Activated CD4-positive, alpha-beta T cell treated with anti-CD3 and anti-CD28 coated beads, Interleukin-10, Interleukin-2, amounts not matched to agents 100 ng/mL and 50 ng/mL, durations not matched to agents 16 hours and 8 hours (primary cell): Measurements from ENCODE around the gene ABCD3.
"Not testable (repeated sequence)": the region's sequence is repeated elsewhere in the genome, so short reads cannot be mapped to it uniquely, and the experiment has no call there.

ENCODE experiments used
- DNase-seq: peaks from one replicate; pipeline ENCODE4 v3.0.0-alpha.2; 2020

Gene ABCD3

DNA sequence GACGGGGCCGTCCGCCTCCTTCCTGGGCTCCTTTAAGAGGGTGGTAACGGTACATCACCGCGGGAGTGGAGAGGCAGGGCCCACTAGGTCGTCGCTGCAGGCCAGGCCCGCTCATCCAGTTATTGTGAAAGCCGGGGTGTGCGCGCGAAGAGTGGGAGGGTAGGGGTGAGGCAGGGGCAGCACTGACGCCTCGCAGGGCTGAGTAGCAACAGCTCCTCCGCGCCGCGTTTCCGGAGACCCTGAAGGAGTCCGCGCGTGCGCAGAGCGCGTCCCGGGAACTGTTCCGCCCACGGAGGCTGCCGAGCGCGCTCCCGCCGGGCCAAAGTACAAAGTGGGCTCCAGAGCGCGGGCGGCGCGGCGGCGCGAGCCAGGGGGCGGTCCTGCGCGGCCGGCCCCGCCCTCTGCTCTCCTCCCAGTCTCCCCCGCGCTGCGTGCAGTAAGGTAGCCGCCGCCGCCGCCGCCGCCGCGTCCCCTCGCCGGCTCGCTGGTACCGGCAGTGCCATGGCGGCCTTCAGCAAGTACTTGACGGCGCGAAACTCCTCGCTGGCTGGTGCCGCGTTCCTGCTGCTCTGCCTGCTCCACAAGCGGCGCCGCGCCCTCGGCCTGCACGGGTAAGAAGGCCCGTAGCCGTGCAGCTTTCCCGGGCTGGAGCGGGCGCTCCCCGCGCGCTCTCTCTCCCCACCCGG lies at the start of gene ABCD3:
Gene ABCD3, plus strand, starts transcription at position 412 of the 686 bp plus-strand sequence. Its CDS starts 90 bp downstream, at position 502.
- DNase-seq, result peak; percentile 97

DNA sequence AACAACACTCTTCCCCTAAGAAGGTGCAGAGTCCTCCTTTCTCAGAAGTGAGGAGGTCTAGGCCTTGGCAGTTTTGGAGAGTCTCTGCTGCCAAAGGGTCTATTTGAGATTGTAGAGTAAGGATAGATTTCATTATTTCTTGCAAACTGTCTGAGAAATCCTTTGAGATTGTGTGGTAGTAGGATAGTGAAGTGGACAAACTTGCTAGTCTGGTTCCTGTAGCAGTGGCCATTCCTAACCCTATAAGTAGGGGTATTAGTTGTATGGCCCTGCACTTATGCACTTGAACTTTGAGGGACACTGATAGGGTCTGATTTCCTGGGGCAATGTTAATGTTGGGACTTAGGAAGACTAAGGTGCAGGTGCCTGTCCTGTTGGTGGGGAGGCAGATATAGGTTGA lies 45.4 kb upstream of the ABCD3 start:
- not testable (repeated sequence) for DNase-seq

DNA sequence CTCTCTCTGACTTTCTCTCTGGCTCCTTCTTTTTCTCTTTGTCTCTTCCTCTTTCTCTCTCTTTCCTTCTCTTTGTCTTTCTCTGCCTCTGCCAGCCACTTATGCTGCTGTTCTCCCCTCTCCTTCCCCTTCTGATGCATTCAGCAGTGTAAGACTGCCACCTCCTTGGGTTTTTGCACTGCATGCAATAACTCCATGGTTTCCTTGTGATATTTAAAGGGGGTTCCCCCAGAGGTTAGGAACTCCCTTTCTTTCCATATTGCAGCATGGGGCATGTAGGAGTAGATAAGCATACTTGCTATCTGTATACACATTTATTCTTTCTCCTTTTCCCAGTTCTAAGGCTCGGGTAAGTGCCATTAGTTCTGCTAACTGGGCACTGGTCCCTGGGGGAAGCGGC lies 44.9 kb upstream of the ABCD3 start:
- DNase-seq, result not testable (repeated sequence)

DNA sequence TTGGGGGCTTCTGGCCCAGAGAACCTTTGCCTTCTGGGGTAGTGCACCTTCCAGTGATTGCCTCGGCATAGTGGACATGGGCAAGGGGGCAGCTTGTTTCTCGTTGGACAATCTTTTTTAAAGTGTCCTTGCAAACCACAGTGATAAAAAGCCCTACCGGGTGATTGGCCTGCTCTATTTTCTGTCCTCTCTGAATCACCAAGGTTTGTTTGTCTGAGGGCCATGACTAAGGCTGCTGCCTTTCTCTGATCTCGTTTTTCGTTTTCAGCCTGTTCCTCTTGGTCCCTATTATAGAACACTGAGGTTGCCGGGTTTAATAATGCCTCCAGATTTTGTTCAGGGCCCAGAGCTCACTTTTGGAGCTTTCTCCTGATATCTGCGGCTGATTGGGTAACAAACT lies 42.5 kb upstream of the ABCD3 start:
- not testable (repeated sequence) for DNase-seq

DNA sequence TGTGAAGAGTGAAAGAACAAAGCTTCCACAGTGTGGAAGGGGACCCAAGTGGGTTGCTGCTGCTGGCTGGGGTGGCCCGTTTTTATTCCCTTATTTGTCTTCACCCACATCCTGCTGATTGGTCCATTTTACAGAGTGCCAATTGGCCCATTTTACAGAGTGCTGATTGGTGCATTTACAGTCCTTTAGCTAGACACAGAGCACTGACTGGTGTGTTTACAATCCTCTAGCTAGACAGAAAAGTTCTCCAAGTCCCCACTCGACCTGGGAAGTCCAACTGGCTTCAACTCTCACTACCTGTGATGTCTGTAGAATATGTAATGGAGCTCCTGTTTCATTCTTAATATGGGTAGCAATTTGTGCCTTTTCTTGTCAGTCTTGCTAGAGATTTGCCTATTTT lies 39.7 kb upstream of the ABCD3 start:
- DNase-seq, result not testable (repeated sequence)

DNA sequence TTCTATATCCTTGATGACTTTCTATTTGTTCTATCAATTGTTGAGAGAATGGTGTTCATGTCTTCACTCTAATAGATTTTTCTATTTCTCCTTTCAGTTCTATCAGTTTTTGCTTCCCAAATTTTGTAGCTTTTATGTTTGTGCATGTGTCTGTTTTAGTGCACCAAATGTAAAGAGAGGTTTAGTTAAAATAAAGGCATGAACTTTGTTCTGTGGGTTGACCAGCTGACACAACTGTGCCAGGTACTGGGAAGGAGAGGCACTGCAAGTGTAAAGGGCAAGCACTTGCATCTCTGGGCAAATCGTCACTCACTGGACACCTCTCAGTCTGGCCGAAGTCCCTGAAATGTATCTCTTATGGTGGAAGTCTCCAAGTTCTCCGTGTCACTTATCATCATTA lies 38.6 kb upstream of the ABCD3 start:
- DNase-seq, result no peak

DNA sequence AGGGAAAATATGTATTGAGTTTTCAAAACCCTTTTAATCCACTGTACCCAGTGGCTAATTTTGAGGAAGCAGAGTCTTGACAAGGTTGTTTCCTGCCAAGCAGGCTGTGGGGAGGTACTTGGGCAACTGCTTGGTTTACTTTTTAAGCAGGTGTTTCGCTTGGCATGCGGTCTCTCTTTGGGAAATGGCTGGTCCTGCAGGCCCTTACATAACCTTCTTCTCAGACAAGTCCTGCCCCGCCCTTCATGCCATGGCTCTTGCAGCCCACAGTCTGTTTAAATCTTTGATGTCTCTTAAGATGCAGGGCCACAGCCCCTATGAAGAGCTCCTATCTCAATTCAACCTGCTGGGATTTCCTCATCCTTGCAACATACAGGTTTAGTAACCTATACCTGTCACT lies 36.0 kb upstream of the ABCD3 start:
- DNase-seq, result no peak

DNA sequence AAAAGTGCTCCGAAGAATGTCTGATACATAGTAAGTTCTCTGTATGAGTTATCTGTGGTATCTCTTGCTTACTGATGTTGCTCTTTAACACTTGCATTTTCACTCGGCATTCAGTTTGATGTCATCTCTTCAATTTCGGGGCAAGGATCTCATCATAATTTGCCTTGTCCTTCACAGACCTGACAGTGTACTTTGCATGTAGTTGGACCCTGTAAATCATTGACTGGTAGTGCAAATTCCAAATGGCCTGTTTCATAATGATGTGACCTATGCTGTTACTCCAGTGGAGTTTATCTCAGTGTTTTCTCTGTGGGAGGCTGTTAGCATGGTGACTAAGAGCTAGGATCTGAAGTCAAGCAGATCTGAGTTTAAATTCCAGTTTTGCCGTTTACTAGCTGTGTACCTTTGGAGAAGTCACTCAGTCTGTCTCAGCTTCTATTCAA lies 34.2 kb upstream of the ABCD3 start:
- DNase-seq, result peak; percentile 82

DNA sequence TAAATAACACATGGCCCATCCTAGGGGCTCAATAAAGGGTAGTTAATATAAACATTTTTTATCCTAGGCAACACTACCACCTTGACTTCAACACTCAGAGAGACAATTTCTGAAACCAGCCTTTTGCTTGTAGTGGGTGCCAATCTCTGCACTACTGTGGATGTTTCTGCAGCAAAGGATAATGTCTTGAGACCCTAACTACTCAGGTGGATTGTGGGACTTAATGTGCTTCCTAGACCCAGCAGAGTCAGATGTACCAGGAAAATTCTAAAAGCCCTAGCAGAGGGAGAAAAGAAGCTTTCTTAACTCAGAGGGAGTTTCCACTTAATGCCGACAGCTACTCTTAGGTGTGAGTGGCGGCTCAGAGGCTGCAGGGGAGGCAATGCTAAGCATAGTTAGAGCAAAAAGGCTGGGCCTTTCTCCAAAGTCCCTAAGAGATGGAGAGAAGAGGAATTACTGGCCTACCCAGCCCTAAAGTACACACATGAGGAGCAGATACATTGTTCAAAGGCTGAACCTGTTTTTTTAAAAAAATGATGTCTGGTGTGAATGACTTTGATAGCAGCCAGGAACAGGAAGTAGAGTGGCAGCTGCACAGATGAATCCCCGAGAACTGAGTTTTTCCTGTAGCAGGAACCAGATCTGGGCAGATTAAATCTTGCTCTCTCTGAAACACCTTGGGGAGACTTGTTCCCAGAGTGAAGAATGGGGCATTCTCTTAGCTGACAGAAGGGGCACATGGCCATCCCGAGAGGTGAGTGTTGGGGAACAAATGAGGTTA lies 33.5 kb upstream of the ABCD3 start:
- peak; percentile 17 for DNase-seq

DNA sequence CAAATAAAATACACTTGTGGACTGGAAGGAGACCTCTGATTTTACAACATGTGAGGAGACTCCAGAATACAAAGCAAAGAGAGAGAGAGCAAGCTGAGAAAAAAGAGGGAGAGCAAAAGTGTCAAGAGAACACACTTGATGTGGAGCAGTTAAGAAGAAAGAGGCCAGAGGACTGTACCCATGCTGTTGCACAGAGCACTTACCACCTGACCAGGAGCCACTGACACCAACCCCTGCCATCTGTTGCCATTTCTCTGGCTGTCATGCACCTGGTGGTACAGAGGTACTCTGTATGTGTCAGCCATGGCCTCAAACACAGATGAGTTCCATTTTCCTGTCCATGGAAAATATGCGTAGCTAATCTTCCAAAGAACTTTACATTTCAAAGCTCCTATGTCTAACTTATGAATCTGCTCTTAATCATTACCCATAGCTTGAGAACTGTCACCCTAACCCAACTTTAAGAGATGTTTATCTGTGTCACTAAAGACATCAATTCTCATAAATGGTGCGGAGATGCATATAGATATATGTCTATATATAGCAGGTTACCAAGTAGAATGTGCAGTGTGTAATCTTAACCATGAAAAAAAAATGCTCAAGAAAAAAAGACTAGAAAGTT lies 32.8 kb upstream of the ABCD3 start:
- DNase-seq, result no peak

DNA sequence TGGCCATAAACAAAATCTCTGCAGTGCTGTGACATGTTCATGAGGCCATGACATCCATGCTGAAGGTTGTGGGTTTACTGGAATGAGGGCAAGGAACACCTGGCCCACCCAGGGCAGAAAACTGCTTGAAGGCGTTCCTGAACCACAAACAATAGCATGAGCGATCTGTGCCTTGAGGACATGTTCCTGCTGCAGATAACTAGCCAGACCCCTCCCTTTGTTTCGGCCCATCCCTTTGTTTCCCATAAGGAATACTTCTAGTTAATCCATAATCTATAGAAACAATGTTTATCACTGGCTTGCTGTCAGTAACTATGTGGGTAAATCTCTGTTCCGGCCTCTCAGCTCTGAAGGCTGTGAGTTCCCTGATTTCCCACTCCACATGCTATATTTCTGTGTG lies 28.9 kb upstream of the ABCD3 start:
- DNase-seq, result no peak

DNA sequence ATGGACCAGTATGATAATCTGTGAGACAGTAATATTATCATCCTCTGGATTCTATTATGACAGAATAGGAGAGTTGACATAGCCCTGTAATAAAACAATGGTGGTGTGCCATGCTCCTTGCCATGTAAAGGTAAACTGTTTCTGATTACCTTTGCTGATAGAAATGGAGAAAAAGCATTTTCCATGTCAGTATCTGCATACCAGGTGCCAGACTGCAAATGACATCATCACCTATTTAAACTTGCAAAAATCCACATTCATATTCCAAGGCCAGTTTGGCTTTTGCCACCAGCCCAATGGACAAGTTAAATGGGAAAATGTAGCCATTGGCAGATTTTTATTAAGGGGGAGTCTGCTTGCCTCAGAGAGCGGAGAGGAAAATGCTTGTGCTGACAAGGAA lies 23.9 kb upstream of the ABCD3 start:
- DNase-seq, result no peak

DNA sequence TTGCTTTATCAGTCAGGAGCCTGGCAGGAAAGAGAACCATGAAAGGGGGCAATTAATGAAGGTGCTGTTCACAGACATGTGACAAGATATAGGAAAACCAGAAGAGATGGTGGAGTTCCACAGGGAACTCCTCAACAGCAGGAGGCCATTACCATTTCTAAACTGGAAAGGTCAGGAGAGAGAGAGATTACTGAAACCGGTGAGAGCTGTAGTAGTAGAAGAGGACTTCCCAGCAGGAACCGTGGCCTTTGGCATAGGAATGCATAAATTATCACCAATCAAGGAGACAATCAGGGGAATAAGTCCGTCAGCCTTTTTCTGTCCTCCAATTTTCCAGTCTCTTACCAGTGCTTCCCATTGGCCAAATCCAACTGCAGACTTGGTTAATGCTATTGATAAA lies 23.0 kb upstream of the ABCD3 start:
- DNase-seq, result no peak

DNA sequence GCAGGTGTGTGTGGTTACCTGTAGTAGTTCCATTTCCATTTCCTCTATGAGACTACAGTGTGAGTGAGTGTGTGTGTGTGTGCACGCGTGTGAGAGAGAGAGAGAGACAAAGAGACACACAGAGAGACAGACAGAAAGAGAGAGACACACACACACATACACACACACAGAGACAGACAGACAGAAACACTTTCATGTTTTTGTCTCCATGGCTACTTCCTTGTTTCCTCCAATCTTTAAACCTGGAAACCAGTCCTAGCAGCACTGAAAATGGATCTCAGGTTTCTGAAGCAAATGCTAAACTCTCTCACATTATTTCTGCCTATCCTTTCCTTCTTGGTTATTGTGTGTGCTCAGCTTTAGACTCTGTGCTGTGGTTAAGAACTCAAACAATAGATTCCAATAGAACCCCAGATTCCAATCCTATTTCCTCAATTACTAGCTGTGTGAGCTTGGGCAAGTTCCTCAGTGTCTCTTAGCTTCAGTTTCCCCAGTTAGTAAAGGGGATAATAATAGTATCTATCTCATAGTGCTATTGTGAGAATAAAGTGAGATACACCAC lies 22.4 kb upstream of the ABCD3 start:
- no peak for DNase-seq

DNA sequence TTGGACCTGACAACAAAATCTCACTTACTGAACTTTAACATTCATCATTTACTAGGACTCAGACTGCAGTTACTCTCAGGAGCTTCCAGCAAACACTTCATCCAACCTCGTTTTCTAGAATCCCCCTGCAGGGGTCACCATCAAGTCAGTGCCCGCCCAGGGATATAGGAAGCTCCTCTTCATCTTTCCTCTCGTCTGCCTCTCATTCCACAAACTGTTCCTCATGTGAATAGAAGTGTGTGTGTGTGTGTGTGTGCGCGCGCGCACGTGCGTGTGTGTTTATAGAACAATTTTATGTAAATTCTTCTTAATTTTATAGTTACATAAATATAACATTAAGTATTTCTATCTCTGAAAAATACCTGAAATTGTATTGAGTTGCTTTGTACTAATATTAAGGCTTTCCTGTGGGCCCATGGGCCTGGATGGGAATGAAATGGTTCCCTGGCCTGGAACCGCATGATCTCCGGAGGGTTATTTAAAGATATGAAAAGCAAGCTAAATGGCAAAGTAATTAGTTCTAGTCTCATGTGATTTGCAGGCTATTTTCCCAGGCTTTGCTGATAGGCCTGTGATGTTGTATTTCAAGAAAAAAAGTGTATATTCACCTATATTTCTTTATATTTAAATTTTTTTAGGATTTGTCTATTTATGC lies 21.7 kb upstream of the ABCD3 start:
- no peak for DNase-seq

DNA sequence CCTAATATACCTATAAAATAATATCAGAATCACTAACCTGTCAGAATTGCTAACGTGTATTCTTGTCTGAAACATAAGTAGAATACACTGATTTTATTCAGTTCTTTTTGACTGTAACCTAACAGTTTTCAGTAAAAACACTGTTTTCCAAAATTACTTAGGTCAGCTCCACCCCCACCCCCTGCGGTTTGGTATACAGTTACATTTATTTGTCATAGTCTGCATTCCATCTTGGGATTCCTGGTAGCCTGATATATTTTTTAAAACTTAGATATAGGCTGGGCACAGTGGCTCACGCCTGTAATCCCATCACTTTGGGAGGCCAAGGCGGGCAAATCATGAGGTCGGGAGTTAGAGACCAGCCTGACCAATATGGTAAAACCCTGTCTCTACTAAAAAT lies 19.8 kb upstream of the ABCD3 start:
- no peak for DNase-seq

DNA sequence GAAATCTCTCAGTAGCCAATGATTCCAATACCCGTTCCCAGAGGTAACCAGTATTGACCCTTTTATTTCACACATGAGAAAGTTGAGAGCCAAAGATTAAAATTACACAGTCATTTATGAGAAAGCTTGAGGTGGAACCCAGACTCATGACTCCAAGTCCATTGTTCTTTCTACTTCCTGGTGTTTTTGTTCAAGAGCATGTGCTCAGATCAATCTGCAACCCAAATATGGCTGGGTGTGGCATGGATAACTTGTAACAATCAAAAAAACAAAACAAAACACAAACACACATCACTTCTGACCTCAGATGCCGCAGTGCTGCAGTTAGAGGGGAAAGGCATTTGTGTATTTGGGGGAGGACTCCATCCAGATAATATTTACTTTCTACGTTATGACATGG lies 18.7 kb upstream of the ABCD3 start:
- no peak for DNase-seq

DNA sequence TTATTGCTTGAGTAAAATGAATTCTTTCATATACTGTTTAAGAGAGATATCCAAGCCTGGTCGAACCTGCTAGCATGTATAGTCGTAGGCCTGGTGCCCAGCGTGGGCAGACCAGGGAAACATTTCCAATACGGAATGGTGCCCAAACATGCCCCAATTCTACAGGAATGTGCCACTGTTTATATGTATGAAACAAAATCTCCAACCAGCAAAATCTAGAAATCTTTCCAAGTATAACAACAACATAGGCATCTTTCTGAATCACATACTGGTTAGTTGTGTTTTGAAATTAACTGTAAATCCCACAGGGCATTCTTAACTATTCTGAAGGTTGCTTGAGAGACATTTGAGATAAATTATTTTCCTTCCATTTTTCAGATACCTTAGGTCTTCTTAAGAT lies 17.0 kb upstream of the ABCD3 start:
- no peak for DNase-seq

DNA sequence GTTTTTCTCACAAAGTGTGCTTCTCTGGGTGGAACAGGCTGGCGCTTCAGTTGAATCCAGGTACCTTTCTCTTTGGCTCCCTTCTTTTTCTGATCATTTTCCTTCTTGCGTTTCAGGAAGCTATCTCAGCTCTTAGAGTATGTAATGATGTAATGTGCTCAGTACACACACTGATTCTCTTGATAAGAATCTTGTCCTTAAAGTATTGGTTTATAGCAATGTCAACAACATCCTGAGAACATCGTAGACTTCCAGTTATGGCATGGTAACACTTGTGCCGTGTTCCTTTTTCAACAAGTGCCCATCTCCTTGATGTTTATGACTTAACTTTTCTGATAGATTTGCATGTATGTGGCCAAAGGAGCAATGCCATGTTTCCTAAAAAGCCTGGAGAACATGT lies 11.7 kb upstream of the ABCD3 start:
- DNase-seq, result no peak

DNA sequence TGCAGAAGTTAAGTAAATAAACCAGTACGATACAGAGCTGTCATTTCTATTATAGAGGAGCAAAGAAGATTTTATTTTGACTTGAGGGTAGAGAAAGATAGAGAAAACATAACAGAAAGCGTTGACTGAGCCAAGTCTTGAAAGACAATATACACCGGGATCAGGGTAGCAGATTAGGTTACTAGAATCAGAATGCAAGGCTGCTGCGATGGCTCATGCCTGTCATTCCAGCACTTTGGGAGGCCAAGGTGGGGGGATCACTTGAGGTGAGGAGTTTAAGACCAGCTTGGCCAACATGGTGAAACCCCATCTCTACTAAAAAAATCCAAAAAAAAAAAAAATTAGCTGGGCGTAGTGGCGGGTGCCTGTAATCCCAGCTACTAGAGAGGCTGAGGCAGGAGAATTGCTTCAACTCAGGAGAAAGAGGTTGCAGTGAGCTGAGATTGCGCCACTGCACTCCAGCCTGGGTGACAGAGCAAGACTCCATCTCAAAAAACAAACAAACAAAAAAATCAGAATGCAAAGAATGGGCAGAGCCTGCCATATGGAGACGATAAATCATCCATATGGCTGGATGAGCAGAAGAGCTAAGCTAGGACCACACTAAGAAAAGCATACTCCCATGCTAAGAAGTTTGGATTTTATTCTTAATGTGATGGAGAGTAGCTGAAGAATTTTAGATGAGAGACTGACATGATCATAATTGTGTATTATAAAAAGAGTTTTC lies 9.9 kb upstream of the ABCD3 start:
- DNase-seq, result no peak

DNA sequence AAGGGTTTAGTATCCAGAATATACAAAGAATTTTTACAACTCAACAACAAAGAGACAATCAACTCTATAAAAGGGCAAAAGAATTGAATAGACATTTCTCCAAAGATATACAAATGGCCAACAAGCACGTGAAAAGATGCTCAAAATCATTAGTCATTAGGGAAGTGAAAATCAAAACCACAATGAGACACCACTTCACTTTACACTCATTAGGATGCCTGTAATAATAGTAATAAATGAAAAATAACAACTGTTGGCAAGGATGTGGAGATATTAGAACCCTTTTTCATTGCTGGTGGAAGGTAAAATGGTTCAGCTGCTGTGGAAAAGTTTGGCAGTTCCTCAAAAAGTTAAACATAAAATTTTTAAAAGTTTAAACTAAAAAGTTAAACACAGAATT lies 7.0 kb upstream of the ABCD3 start:
- DNase-seq, result peak; percentile 31

DNA sequence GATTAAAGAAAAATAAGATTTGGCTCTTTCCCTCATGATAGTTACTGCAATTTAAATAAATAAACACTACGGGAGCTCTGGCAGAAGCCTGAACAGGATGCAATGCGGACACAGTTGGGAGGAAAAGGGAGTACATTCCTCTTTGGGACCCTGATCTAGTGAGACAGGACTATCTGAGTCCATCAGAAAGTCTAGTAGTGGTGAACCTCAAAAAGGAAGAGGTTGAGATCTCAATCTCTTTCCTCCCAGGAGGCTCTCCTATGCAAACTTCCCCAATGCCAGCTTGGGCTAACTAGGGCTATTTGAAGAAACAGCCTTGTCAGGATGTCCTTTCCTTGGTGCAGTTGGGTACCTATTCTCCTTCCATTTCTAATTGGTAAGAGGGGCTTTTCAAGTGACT lies 4.9 kb upstream of the ABCD3 start:
- no peak for DNase-seq
